ENCODE data around the gene TNRC6C. TPM values are rescaled to one million over a fixed set of nuclear protein-coding genes. Genes with fewer than 3 reads are reported as not detected.
"Not testable (repeated sequence)": the region's sequence is repeated elsewhere in the genome, so short reads cannot be mapped to it uniquely, and the experiment has no call there.

Gene TNRC6C
- total RNA-seq, 1 donor from 2014 or later: 23.9 TPM

- DNase-seq: no peak
Observed at GRCh38 chr17:78138204-78139060, 179.9 kb downstream of the TNRC6C start.

GRCh38 chr17:78139861-78140168, 181.3 kb downstream of the TNRC6C start:
- DNase-seq: not testable (repeated sequence)

DNA sequence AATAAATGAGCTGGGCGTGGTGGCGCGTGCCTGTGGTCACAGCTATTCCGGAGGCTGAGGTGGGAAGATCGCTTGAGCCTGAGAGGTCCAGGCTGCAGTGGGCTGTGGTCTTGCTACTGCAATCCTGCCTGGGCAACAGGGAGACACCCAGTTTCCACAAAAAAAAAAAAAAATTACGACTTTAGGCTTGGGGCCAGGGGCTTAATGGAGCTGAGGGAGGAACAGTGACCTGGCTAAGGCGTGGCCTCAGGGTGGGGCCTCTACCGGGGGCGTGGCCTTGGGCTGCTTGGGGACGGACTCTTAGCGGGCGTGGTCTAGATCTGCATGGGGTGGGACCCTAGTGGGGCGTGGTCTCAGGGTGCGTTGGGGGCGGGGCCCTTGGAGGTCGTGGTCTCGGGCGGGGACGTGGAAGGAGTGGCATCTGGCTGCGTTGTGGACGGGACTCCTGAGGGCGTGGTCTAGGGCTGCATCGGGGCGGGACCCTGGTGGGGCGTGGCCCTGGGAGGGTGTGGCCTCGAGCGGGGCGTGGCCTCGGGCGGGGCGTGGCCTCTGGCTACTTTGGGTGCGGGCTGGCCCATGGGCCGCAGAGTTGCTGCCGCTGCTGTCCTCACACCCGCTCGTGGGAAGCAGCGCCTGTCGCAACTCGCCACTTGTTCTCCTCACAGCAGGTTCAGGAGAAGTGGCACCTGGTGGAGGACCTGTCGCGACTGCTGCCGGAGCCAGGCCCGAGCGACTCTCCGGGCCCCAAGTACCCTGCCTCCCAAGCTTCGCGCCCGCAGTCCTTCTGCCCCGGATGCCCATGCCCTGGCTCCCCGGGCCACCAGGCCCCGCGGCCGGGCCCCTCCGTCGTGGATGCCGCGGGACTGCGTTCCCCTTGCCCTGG, 181.9 kb downstream of the TNRC6C start:
- DNase-seq: peak; percentile 41

GRCh38 chr17:78141437-78142118, 183.1 kb downstream of the TNRC6C start:
- DNase-seq: no peak

DNA sequence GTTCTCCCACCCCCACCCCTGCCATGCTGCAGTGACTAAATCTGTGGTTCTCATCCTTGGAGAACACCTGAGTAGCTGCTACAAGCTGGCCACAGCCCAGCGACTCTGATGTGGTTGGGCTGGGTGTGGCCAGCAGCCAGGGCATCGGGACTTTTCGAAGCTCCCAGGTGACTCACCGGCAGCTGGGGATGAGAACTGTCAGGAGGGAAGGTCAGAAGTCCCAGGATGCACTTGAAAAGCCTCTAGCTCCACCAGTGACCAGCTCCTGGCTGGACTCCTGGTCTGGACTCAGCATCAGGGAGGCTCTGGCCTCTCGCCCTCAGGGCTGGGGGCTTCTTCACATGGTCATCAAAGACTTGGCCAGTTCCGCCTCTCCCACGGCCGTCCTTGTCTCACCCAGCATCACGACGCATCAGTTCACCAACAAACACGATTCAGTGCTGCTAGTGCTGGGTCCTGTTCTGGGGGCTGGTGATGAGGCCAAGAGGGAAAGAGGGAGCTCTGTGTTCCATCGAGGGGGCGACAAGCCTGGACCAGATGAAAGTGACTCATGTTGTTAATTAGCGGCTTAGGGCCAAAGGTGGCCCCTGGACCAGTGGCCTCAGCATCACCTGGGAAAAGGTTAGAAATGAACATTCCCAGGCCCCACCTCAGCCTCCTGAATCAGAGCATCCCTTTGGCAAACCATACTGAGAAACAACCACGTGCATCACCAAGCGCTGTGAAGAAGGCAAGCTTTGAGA, 183.8 kb downstream of the TNRC6C start:
- DNase-seq: no peak

- DNase-seq: no peak
Observed at GRCh38 chr17:78143214-78144146, 185.0 kb downstream of the TNRC6C start.

DNA sequence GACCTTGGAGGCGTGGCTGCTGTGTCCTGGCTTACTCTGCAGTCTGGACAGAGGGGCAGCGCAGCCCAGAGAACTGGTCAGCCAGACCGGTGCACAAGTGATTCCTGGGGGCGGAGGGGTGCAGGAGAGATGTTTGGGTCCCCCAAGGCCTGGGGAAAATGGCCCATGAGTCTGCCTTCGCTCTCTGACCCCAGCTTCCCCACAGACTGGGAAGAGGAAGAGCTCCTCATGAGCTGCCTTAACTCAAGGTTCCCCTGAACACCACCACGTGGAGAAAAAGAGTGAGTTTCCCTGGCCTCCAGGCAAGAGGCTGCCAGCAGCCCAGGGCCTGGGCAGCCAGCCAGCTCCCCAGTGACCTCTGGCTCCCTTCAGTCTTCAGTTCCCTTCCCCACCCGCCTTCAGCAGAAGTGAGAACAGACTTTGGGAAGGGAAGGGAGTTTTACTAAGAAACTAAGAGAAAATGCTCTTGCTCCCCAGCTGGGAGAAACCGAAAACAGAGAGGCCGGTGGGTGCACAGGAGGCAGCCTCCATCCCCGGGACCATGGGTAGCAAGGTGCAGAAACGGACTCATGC, 185.7 kb downstream of the TNRC6C start:
- peak; percentile 56 for DNase-seq

DNA sequence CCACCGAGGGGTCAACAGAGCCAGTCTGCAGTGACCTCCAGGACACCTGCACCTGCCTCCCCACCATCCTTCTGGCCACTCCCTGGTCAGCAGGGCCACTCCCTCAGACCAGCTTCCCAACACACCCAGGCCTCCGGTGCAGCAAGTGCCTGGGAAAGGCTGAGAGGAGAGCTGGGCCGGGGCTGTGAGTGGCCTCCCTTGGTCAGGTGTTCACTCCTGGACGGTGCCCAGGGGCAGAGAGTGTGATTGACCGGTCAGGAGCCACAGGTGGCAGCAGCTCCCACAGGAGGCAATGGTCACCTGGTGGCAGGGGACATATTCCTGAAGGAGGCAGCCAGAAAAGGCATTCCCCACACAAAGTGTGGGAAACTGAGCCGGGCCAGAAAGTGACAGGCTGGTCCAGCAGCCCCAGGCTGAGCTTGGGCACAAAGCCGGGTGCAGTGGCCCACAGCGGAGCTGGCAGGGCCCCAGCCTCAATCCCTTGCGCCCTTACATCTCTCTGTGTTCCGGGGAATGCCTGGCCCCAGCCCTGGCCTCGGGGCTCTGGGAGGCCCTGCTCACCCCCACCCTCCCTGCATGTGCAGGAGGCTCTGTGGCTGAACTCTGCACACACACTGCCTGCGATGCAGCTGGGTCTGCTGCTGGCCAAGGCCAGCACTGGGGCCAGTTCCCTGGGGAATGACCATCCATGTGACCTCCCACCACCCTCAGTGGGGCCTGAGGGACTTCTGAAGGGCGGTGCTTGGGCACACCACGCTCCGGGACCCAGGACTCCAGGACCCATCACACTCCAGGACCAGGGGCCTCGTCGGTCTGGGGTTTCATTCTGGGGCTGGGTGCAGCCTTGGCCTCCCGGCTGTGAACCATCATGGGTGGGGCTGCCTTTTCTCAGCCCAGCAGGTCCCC, 186.5 kb downstream of the TNRC6C start:
- DNase-seq: no peak

DNA sequence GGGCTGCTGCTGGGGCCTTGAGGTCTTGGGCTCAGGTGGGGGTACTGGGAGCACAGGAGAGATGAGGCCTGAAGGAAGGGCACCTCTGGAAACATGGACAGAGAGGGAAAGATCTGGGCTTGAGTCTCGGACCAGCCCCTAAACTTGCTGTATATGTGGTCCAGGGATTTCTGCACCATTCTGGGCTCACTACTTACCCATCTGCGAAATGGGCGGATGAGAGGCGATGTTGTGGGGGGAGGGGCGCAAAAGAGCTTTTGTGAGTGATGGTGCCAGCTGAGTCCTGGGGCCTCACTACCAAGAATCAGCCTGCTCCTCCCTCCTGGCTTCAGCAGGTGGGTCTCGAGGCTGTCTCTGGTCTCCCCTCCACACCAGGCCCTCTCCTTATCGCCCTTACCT, 188.0 kb downstream of the TNRC6C start:
- no peak for DNase-seq

GRCh38 chr17:78146881-78147280, 188.4 kb downstream of the TNRC6C start:
- no peak for DNase-seq

DNA sequence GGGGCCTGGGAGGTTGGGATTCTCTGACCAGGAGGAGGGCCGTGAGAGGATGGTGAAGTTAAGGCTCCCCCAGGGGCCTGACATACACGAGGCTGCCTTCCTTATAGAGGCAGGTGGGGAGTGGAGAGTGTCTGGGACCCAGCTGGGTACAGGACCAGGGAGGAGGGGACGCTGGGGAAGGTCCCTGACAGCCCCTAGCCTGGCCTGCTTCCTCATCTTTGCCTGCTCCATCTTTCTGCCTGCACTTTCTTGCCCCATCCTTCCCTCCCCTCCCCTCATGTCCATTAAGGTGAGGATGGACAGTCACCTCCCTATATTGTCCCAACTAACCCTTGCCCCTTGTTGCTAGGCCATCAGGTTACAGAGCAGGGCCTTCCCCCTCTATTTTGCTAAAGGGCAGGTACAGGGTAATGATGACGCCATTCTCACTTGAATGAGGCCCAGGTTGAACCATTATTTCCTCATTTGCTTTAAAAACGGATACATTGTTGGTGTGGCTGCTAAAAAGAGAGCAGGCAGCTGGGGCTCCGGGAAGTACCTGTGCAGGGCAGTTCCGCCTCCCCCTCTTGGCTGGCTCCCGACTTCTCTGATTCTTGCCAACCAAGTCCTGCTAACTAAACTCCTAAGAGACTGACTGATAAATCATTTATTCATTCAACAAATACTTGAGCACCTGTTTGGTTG, 189.0 kb downstream of the TNRC6C start:
- DNase-seq: no peak

DNA sequence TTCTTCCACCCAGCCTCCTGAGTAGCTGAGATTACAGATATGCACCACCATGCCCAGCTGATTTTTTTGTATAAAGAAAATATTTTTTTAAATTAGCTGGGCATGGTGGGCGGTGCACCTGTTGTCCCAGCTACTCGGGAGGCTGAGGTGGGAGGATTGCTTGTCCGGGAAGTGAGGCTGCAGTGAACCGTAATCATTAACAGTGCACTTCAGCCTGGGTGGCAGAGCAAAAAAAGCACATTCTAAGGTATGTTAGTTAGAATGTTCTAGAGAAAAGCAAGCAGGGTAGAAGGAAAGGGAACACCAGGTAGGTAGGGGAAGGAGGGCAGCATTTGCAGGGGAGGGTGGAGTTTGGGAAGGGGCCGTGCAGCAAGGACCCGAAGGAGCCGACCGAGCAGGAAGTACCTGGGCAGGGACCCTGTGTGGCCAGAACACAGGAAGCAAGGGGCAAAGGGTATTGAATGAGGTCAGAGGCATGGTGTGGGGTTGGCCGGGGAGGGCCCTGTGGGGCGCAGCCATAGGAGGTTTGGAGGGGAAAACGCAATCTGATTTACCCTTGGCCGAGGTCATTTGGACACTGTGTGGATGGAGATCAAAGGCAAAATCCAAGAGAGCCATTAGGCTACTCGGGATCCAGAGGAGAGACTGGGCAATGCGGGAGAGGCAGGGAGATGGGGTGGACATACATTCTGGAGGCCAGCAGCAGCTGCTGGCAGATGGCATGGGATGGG, 189.9 kb downstream of the TNRC6C start:
- no peak for DNase-seq

DNA sequence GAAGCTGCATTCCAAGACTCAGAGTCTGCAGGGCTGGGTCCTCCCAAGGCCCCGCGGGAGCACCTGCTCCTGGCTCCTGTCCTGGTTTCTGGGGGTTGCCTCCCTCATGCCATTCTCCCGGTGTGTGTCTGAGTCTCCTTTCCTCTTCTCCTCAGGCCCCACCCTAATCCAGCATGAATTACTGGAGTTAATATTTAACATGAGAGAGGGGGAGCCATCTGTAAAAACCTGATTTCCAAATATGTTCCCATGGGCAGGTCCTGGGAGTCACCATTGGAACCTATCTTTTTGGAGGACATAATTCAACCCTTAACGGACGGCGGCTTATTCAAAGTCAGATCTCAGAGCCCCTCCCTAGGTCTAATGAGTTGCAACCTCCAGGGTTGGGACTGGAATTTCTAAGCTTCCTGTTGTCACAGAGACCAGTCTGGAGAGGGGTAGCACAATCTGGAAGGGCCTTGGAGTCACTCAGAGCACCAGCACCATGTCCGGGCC, 193.1 kb downstream of the TNRC6C start:
- no peak for DNase-seq

DNA sequence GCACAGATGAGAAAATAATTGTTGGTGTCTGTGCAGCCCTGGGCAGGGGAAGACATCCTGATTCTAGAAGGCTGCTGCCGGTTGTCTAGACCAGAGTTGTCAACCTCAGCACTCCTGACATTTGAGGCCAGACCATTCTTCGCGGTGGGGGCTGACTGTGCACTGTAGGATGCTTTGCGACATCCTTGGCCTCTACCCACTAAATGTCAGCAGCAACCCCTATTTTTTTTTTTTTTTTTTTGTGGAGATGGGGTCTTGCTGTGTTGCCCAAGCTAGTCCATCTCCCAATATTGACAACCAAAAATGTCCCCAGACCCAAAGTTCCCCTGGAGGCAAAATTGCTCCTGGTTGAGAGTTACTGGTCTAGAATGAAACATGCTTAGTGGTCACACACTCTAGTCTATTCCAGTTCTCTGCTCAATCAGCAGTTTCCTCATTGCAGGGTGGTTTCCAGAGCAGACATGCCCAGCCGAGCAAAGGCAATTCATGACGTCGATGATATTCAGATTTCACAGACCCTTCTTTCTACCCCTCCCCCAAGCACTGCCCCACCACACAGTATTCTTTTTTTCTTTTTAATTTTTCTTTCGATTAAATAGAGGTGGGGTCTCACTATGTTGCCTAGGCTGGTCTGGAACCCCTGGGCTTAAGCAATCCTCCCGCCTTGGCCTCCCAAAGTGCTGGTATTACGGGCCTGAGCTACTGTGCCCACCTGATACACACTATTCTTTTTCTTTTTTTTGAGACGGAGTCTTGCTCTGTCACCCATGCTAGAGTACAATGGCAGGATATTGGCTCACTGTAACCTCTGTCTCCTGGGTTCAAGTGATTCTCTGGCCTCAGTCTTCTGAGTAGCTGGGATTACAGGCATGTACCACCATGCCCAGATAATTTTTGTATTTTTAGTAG, 196.7 kb downstream of the TNRC6C start:
- no peak for DNase-seq
